Thyroid gland (tissue), 4 donors: ENCODE data around the gene ZFHX3. TPM values are rescaled to one million over a fixed set of nuclear protein-coding genes. Genes with fewer than 3 reads are reported as not detected.
A peak's percentile ranks its signal among the peaks of the same experiment; 100 is the strongest.

Experiments used
- DNase-seq, 2 donors: peaks; one replicate each; pipeline ENCODE4 v3.0.0-alpha.2; 2019
- H3K27ac ChIP-seq, 3 donors: fragments of 200-600 bp; sonication (generic); 1 replicate in 2 of 3; 2 replicates in 1 of 3; pipeline ENCODE4 v1.5.1; 2016 to 2019; ENCODE audit warnings: mild to moderate bottlenecking in 1 of 3, moderate library complexity in 1 of 3
- H3K27me3 ChIP-seq: fragments of 200-600 bp; sonication (generic); one replicate; pipeline ENCODE4 v1.5.1; 2019
- H3K36me3 ChIP-seq, 2 donors: fragments of 200-600 bp; sonication (generic); one replicate each; pipeline ENCODE4 v1.5.1; 2016 to 2019
- H3K4me1 ChIP-seq, 2 donors: fragments of 200-600 bp; sonication (generic); one replicate each; pipeline ENCODE4 v1.5.1; 2017 to 2019
- H3K4me3 ChIP-seq, 3 donors: fragments of 200-600 bp; sonication (generic); replicated peaks in 1 of 3; 1 replicate in 2 of 3; 2 replicates in 1 of 3; pipeline ENCODE4 v1.5.1; 2016; ENCODE audit warnings: mild to moderate bottlenecking in 1 of 3
- H3K9me3 ChIP-seq: fragments of 200-600 bp; sonication (generic); one replicate; pipeline ENCODE4 v1.5.1; 2017
- CTCF ChIP-seq, 6 experiments: fragments of 200-600 bp in 3 of 6; fragments of 450-650 bp in 3 of 6; sonication (generic) in 3 of 6; IDR thresholded peaks; one replicate each; pipeline ENCODE4 v1.5.1; 2016 to 2019; ENCODE audit warnings: antibody characterized with exemption in 6 of 6, mild to moderate bottlenecking in 2 of 6, inconsistent platforms in 1 of 6, moderate library complexity in 1 of 6
- POLR2A ChIP-seq, 2 donors: fragments of 450-650 bp; IDR thresholded peaks; one replicate each; pipeline ENCODE4 v1.6.1; 2017; ENCODE audit warnings: antibody characterized with exemption in 2 of 2, mild to moderate bottlenecking in 2 of 2, moderate library complexity in 1 of 2
- WGBS, 2 donors: methylation state at CpG; one replicate each; pipeline ENCODE4 v1.1.5; 2017; 5-methylcytosine and 5-hydroxymethylcytosine counted together
- intact Hi-C: fragments of 100-400 bp; cut with DNase I; formaldehyde crosslinking; loops from one replicate; pipeline ENCODE4 v1.15.1; 2023
- total RNA-seq, 4 donors: library from RNA; depleted of rRNA; stranded (reverse); fragments of >200 nt; gene quantifications; one replicate each; pipeline ENCODE4 v1.2.3, GENCODE V29; 2016

The ZFHX3 gene
- total RNA-seq, 4 donors from 2014 or later = 27.4 to 92.9 (median 45.5) TPM

GRCh38 chr16:73064212-73064993, 16.5 kb upstream of the ZFHX3 start:
- 76 to 83% methylated on average over 25 of the region's 25 CpGs for WGBS, 2 donors
- intact Hi-C loops = loop anchor here (10.0 kb wide), 1 partner anchor 110 kb away; no protein-coding TSS in a partner anchor
- no peak overlapping the region for H3K4me3 ChIP-seq
- H3K27ac ChIP-seq = peak overlapping the region in 1 of 3 donors; percentile 22
- DNase-seq = no peak
- no peaks in the 10 kb centered on the region for H3K36me3 ChIP-seq
- peaks cover 44 to 53% of the 10 kb centered on the region in 2 donors for H3K4me1 ChIP-seq
- no peaks in the 10 kb centered on the region for H3K27me3 ChIP-seq
- TF ChIP-seq POLR2A (IDR thresholded peaks at IDR 0.05) (no peak), CTCF (IDR thresholded peaks at IDR 0.05) (no peak)
- no peaks in the 10 kb centered on the region for H3K9me3 ChIP-seq

- Histone ChIP-seq H3K27ac (peak overlapping the region in 1 of 3 donors; percentile 22), H3K36me3 (no peaks in the 10 kb centered on the region), H3K9me3 (no peaks in the 10 kb centered on the region), H3K4me3 (no peak overlapping the region), H3K4me1 (peaks cover 41 to 49% of the 10 kb centered on the region in 2 donors), H3K27me3 (no peaks in the 10 kb centered on the region)
- WGBS, 2 donors = 69 to 71% methylated on average over 14 of the region's 14 CpGs
- no peak for DNase-seq
- TF ChIP-seq CTCF (IDR thresholded peaks at IDR 0.05) (no peak), POLR2A (IDR thresholded peaks at IDR 0.05) (no peak)
- intact Hi-C loops = loop anchor here (10.0 kb wide), 1 partner anchor 111 kb away; no protein-coding TSS in a partner anchor
Observed at GRCh38 chr16:73063854-73064211, 15.9 kb upstream of the ZFHX3 start.

GRCh38 chr16:73062743-73063733, 15.1 kb upstream of the ZFHX3 start:
- Histone ChIP-seq H3K27ac (peak overlapping the region in 1 of 3 donors; percentile 3), H3K27me3 (no peaks in the 10 kb centered on the region), H3K4me3 (no peak overlapping the region), H3K9me3 (no peaks in the 10 kb centered on the region), H3K4me1 (peaks cover 33 to 41% of the 10 kb centered on the region in 2 donors), H3K36me3 (no peaks in the 10 kb centered on the region)
- intact Hi-C loops = loop anchor here (10.0 kb wide), 1 partner anchor 112 kb away; no protein-coding TSS in a partner anchor
- 82 to 83% methylated on average over 31 to 52 of the region's 55 CpGs for WGBS, 2 donors
- DNase-seq = no peak
- TF ChIP-seq POLR2A (IDR thresholded peaks at IDR 0.05) = no peak
- no peak for TF ChIP-seq CTCF (IDR thresholded peaks at IDR 0.05)

GRCh38 chr16:73062001-73062616, 14.2 kb upstream of the ZFHX3 start:
- no peaks in the 10 kb centered on the region for H3K27me3 ChIP-seq
- peaks cover 24 to 31% of the 10 kb centered on the region in 2 donors for H3K4me1 ChIP-seq
- no peak overlapping the region for H3K27ac ChIP-seq
- H3K9me3 ChIP-seq = no peaks in the 10 kb centered on the region
- DNase-seq = no peak
- intact Hi-C loops = loop anchor here (10.0 kb wide), 1 partner anchor 113 kb away; no protein-coding TSS in a partner anchor
- TF ChIP-seq POLR2A (IDR thresholded peaks at IDR 0.05) (no peak), CTCF (IDR thresholded peaks at IDR 0.05) (no peak)
- 95% methylated on average over 3 of the region's 3 CpGs for WGBS, 2 donors
- H3K4me3 ChIP-seq = no peak overlapping the region
- H3K36me3 ChIP-seq = no peaks in the 10 kb centered on the region
